Measurements from ENCODE around the gene THUMPD3.

Gene THUMPD3

GRCh38 chr3:9397906-9398699, 35.2 kb downstream of the THUMPD3 start:
- peak; percentile 41 for DNase-seq (ENCODE audit: low spot score)

GRCh38 chr3:9398700-9399336, 36.0 kb downstream of the THUMPD3 start:
- DNase-seq (ENCODE audit: low spot score) = no peak

GRCh38 chr3:9399337-9399703, 36.5 kb downstream of the THUMPD3 start:
- DNase-seq (ENCODE audit: low spot score) = no peak

- peak; percentile 75 for DNase-seq (ENCODE audit: low spot score)
Observed at GRCh38 chr3:9399746-9400145, 36.9 kb downstream of the THUMPD3 start.

- no peak for DNase-seq (ENCODE audit: low spot score)
Observed at GRCh38 chr3:9400616-9401015, 37.8 kb downstream of the THUMPD3 start.

- DNase-seq (ENCODE audit: low spot score) = no peak
Observed at GRCh38 chr3:9401986-9402385, 39.1 kb downstream of the THUMPD3 start.

GRCh38 chr3:9402410-9403228, 39.8 kb downstream of the THUMPD3 start:
- DNase-seq (ENCODE audit: low spot score) = peak; percentile 82

GRCh38 chr3:9403463-9403862, 40.6 kb downstream of the THUMPD3 start:
- no peak for DNase-seq (ENCODE audit: low spot score)

- no peak for DNase-seq (ENCODE audit: low spot score)
Observed at GRCh38 chr3:9404680-9405079, 41.8 kb downstream of the THUMPD3 start.

GRCh38 chr3:9405756-9406155, 42.9 kb downstream of the THUMPD3 start:
- DNase-seq (ENCODE audit: low spot score) = no peak

GRCh38 chr3:9406856-9407626, 44.2 kb downstream of the THUMPD3 start:
- no peak for DNase-seq (ENCODE audit: low spot score)

- DNase-seq (ENCODE audit: low spot score) = no peak
Observed at GRCh38 chr3:9408061-9408460, 45.2 kb downstream of the THUMPD3 start.

GRCh38 chr3:9408546-9408945, 45.7 kb downstream of the THUMPD3 start:
- DNase-seq (ENCODE audit: low spot score) = no peak

- DNase-seq (ENCODE audit: low spot score) = no peak
Observed at GRCh38 chr3:9409981-9410854, 47.4 kb downstream of the THUMPD3 start.

- DNase-seq (ENCODE audit: low spot score) = no peak
Observed at GRCh38 chr3:9411302-9411701, 48.4 kb downstream of the THUMPD3 start.

GRCh38 chr3:9412293-9412692, 49.4 kb downstream of the THUMPD3 start:
- DNase-seq (ENCODE audit: low spot score) = no peak

GRCh38 chr3:9414826-9415225, 52.0 kb downstream of the THUMPD3 start:
- DNase-seq (ENCODE audit: low spot score) = no peak

GRCh38 chr3:9415485-9416138, 52.8 kb downstream of the THUMPD3 start:
- no peak for DNase-seq (ENCODE audit: low spot score)

- DNase-seq (ENCODE audit: low spot score) = no peak
Observed at GRCh38 chr3:9416139-9416780, 53.4 kb downstream of the THUMPD3 start.

Measured in globus pallidus (tissue), 1 donor.